Stimulated activated effector memory CD8-positive, alpha-beta T cell treated with anti-CD3 and anti-CD28 coated beads, Interleukin-12 subunit alpha, Interleukin-12 subunit beta, amount 100 ng/mL, for 72 hours (primary cell): ENCODE data around the gene CXCL10.
"Not testable (repeated sequence)": the region's sequence is repeated elsewhere in the genome, so short reads cannot be mapped to it uniquely, and the experiment has no call there.

Experiments used
- ATAC-seq: fragments of 150-1000 bp; cut with Tn5 transposase; 2 replicates; pipeline ENCODE4 v1.10.0; 2021
- DNase-seq, 2 donors: peaks; one replicate each; pipeline ENCODE4 v3.0.0; 2021 to 2022; ENCODE audit warnings: low spot score in 2 of 2
- H3K27ac Mint-ChIP-seq: one replicate; pipeline ENCODE4 v1.8.0; 2022; ENCODE audit warnings: mild to moderate bottlenecking, mixed read lengths
- H3K36me3 Mint-ChIP-seq: one replicate; pipeline ENCODE4 v1.8.0; 2022; ENCODE audit warnings: mild to moderate bottlenecking, mixed read lengths
- H3K4me1 Mint-ChIP-seq: one replicate; pipeline ENCODE4 v1.8.0; 2022; ENCODE audit warnings: mixed read lengths
- H3K4me3 Mint-ChIP-seq: one replicate; pipeline ENCODE4 v1.8.0; 2022; ENCODE audit warnings: mild to moderate bottlenecking, mixed read lengths
- H3K9me3 Mint-ChIP-seq: one replicate; pipeline ENCODE4 v1.8.0; 2022; ENCODE audit warnings: mixed read lengths

CXCL10 gene

GRCh38 chr4:76023389-76023788 is at the start of gene CXCL10:
Gene CXCL10 (minus strand): TSS chr4:76023497. CDS start chr4:76023431, 66 bp downstream.
- H3K9me3 Mint-ChIP-seq, result no peaks in the 10 kb centered on the region
- DNase-seq (no peak), ATAC-seq (no peak)
- no peaks in the 10 kb centered on the region for H3K36me3 Mint-ChIP-seq
- H3K4me1 Mint-ChIP-seq, result peaks cover 10% of the 10 kb centered on the region
- no peak within 1 kb of the TSS for H3K4me3 Mint-ChIP-seq
- peak within 1 kb of the TSS; percentile 68 for H3K27ac Mint-ChIP-seq

- Mint-ChIP-seq H3K27ac (no peak overlapping the region), H3K9me3 (no peaks in the 10 kb centered on the region), H3K4me1 (no peaks in the 10 kb centered on the region), H3K36me3 (no peaks in the 10 kb centered on the region), H3K4me3 (no peak overlapping the region)
- DNase-seq (no peak), ATAC-seq (no peak)
Measured at GRCh38 chr4:76072760-76073159, 49.5 kb upstream of the CXCL10 start.

GRCh38 chr4:76067652-76068286 is 44.5 kb upstream of the CXCL10 start:
- Mint-ChIP-seq H3K4me3 (no peak overlapping the region), H3K27ac (no peak overlapping the region), H3K4me1 (no peaks in the 10 kb centered on the region), H3K36me3 (no peaks in the 10 kb centered on the region), H3K9me3 (no peaks in the 10 kb centered on the region)
- DNase-seq (peak; percentile 60 to 82), ATAC-seq (peak; percentile 89)

- H3K9me3 Mint-ChIP-seq, result no peaks in the 10 kb centered on the region
- DNase-seq, result no peak
- no peaks in the 10 kb centered on the region for H3K36me3 Mint-ChIP-seq
- H3K4me3 Mint-ChIP-seq, result no peak overlapping the region
- no peak overlapping the region for H3K27ac Mint-ChIP-seq
- H3K4me1 Mint-ChIP-seq, result no peaks in the 10 kb centered on the region
- peak; percentile 37 for ATAC-seq
Measured at GRCh38 chr4:76066546-76066945, 43.2 kb upstream of the CXCL10 start.

GRCh38 chr4:76061982-76062381 is 38.7 kb upstream of the CXCL10 start:
- no peak for ATAC-seq
- Mint-ChIP-seq H3K9me3 (no peaks in the 10 kb centered on the region), H3K36me3 (no peaks in the 10 kb centered on the region), H3K27ac (no peak overlapping the region), H3K4me1 (peaks cover 29% of the 10 kb centered on the region), H3K4me3 (no peak overlapping the region)
- DNase-seq, result no peak

GRCh38 chr4:76061421-76061820 is 38.1 kb upstream of the CXCL10 start:
- peaks cover 31% of the 10 kb centered on the region for H3K4me1 Mint-ChIP-seq
- H3K4me3 Mint-ChIP-seq, result no peak overlapping the region
- DNase-seq (no peak), ATAC-seq (no peak)
- H3K9me3 Mint-ChIP-seq, result no peaks in the 10 kb centered on the region
- H3K36me3 Mint-ChIP-seq, result no peaks in the 10 kb centered on the region
- H3K27ac Mint-ChIP-seq, result no peak overlapping the region

- no peaks in the 10 kb centered on the region for H3K9me3 Mint-ChIP-seq
- no peak for ATAC-seq
- H3K27ac Mint-ChIP-seq, result no peak overlapping the region
- peaks cover under 1% of the 10 kb centered on the region for H3K36me3 Mint-ChIP-seq
- no peak for DNase-seq
- H3K4me1 Mint-ChIP-seq, result peaks cover 40% of the 10 kb centered on the region
- H3K4me3 Mint-ChIP-seq, result no peak overlapping the region
Measured at GRCh38 chr4:76060506-76060905, 37.2 kb upstream of the CXCL10 start.

- H3K27ac Mint-ChIP-seq, result no peak overlapping the region
- H3K4me1 Mint-ChIP-seq, result peaks cover 47% of the 10 kb centered on the region
- H3K9me3 Mint-ChIP-seq, result no peaks in the 10 kb centered on the region
- DNase-seq, result no peak
- H3K36me3 Mint-ChIP-seq, result peaks cover 5% of the 10 kb centered on the region
- H3K4me3 Mint-ChIP-seq, result peak overlapping the region; percentile 33
- peak; percentile 71 for ATAC-seq
Measured at GRCh38 chr4:76059750-76060149, 36.5 kb upstream of the CXCL10 start.

GRCh38 chr4:76058888-76059426 is 35.7 kb upstream of the CXCL10 start:
- Mint-ChIP-seq H3K9me3 (no peaks in the 10 kb centered on the region), H3K4me3 (peak overlapping the region; percentile 33), H3K27ac (peak overlapping the region; percentile 49), H3K36me3 (peaks cover 5% of the 10 kb centered on the region), H3K4me1 (peaks cover 48% of the 10 kb centered on the region)
- DNase-seq (no peak), ATAC-seq (no peak)

- Mint-ChIP-seq H3K9me3 (no peaks in the 10 kb centered on the region), H3K4me1 (peaks cover 48% of the 10 kb centered on the region), H3K4me3 (peak overlapping the region; percentile 33), H3K36me3 (peaks cover 5% of the 10 kb centered on the region), H3K27ac (peak overlapping the region; percentile 49)
- DNase-seq (no peak), ATAC-seq (peak; percentile 84)
Measured at GRCh38 chr4:76058302-76058701, 35.0 kb upstream of the CXCL10 start.

- Mint-ChIP-seq H3K4me1 (peaks cover 46% of the 10 kb centered on the region), H3K4me3 (peak overlapping the region; percentile 10), H3K9me3 (no peaks in the 10 kb centered on the region), H3K36me3 (peaks cover 5% of the 10 kb centered on the region), H3K27ac (peak overlapping the region; percentile 77)
- DNase-seq (no peak), ATAC-seq (no peak)
Measured at GRCh38 chr4:76055421-76055820, 32.1 kb upstream of the CXCL10 start.

GRCh38 chr4:76055016-76055415 is 31.7 kb upstream of the CXCL10 start:
- Mint-ChIP-seq H3K36me3 (peaks cover 5% of the 10 kb centered on the region), H3K4me3 (peak overlapping the region; percentile 10), H3K27ac (peak overlapping the region; percentile 77), H3K9me3 (no peaks in the 10 kb centered on the region), H3K4me1 (peaks cover 42% of the 10 kb centered on the region)
- ATAC-seq, result peak; percentile 90
- DNase-seq, result peak in 1 of 2 donors; percentile 60

GRCh38 chr4:76053730-76054129 is 30.4 kb upstream of the CXCL10 start:
- Mint-ChIP-seq H3K4me1 (peaks cover 30% of the 10 kb centered on the region), H3K27ac (no peak overlapping the region), H3K4me3 (no peak overlapping the region), H3K36me3 (peaks cover 5% of the 10 kb centered on the region), H3K9me3 (no peaks in the 10 kb centered on the region)
- no peak for ATAC-seq
- no peak for DNase-seq

GRCh38 chr4:76050560-76051050 is 27.3 kb upstream of the CXCL10 start:
- ATAC-seq, H3K4me3 Mint-ChIP-seq, H3K4me1 Mint-ChIP-seq, H3K27ac Mint-ChIP-seq, DNase-seq, H3K36me3 Mint-ChIP-seq, H3K9me3 Mint-ChIP-seq: not testable (repeated sequence)

GRCh38 chr4:76049860-76050416 is 26.6 kb upstream of the CXCL10 start:
- not testable (repeated sequence) for H3K36me3 Mint-ChIP-seq, H3K27ac Mint-ChIP-seq, H3K4me3 Mint-ChIP-seq, H3K4me1 Mint-ChIP-seq, DNase-seq, ATAC-seq, H3K9me3 Mint-ChIP-seq

- not testable (repeated sequence) for H3K4me3 Mint-ChIP-seq, DNase-seq, ATAC-seq, H3K36me3 Mint-ChIP-seq, H3K9me3 Mint-ChIP-seq, H3K27ac Mint-ChIP-seq
- H3K4me1 Mint-ChIP-seq, result peaks cover 12% of the 10 kb centered on the region
Measured at GRCh38 chr4:76044686-76045085, 21.4 kb upstream of the CXCL10 start.
